Activated gamma-delta T cell treated with Interleukin-2 at 50 U/mL for 16 hours (primary cell): ENCODE measurements around the gene HOGA1.

ENCODE experiments used
- DNase-seq: peaks from one replicate; pipeline ENCODE4 v3.0.0-alpha.2; 2020

Gene HOGA1

DNA sequence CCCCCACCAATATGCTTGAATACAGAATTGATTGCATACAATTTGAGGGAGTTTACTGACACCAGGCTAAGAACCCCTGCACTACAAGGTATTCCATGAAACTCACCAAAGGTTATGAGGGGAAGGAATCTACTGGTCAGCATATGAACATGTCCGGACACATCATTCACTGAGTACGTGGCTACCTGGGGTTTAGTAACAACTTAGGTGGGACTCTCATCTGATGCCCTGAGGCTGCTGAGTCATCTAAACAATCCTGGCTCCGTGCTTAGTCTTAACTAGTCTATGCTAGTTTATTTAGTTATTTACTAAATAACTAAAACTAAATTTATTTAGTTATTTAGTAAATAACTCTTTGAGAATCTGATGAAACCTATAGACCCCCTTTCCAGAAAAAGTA is 67.6 kb downstream of the HOGA1 start:
- DNase-seq: no peak

DNA sequence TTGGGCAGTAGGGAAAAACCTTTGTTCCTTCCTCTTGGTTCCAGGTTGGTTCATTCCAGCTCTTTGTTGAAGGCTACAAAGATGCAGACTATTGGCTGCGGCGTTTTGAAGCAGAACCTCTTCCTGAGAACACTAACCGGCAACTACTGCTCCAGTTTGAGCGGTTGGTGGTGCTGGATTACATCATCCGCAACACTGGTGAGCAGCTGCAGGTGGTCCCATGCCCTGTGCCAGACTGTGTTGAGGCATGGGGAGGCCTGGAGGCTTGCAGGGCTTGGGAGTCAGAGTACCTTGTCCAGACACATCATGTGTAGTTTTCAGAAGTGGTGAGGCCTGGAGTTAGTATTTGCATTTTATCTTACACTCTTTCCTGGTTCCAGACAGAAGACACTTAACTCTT is 72.6 kb downstream of the HOGA1 start:
- no peak for DNase-seq

DNA sequence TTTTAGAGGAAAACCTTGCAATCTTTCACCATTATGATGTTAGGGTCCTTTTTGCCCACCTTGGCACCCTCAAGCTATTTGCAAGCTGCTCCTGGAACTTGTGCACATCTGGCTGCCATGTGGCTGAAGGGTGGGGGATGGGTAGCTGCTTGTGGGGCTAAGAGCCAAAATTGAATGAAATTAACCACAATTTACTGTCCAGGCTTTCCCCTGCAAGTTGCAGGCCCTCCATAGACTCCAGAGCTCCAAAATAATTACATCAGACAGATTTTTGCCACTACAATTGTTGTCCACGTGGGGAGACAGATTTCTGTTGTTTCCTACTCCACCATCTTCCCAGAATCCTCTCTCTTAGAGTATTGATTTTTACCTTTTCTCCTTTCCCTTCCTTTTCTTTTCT is 75.4 kb downstream of the HOGA1 start:
- DNase-seq: no peak
